Keratinocyte (primary cell): ENCODE measurements around the gene SLC44A5. TPM values are rescaled to one million over a fixed set of nuclear protein-coding genes. Genes with fewer than 3 reads are reported as not detected.

Experiments
- DNase-seq: peaks from one replicate; pipeline ENCODE4 v3.0.0-alpha.2; 2011; ENCODE audit warnings: low read depth, missing footprints, low spot score
- FAIRE-seq: peaks from 2 replicates; lab custom pipeline; 2011; peaks lifted over from hg19 to GRCh38; lab: Jason Lieb, UNC
- H2AFZ ChIP-seq: 2 replicates; pipeline ENCODE4 v1.6.0; 2012; ENCODE audit warnings: low read length, control low read depth, inconsistent platforms; ENCODE audit not compliant: control insufficient read depth
- H3K27ac ChIP-seq: 2 replicates; pipeline ENCODE4 v1.5.1; 2011; ENCODE audit warnings: low read length; ENCODE audit not compliant: control insufficient read depth, insufficient read depth
- H3K27me3 ChIP-seq: 3 replicates; pipeline ENCODE4 v1.6.0; 2011; ENCODE audit warnings: low read length; ENCODE audit not compliant: control insufficient read depth, insufficient read depth; ENCODE audit errors: extremely low read depth
- H3K36me3 ChIP-seq, 2 experiments: 2 replicates in 1 of 2; 3 replicates in 1 of 2; pipeline ENCODE4 v1.5.1; 2011; ENCODE audit warnings: low read length in 2 of 2, mild to moderate bottlenecking in 1 of 2; ENCODE audit not compliant: control insufficient read depth in 2 of 2, insufficient read depth in 2 of 2; ENCODE audit errors: extremely low read depth in 1 of 2
- H3K4me1 ChIP-seq: 3 replicates; pipeline ENCODE4 v1.5.1; 2011; ENCODE audit warnings: low read length; ENCODE audit not compliant: control insufficient read depth, insufficient read depth; ENCODE audit errors: extremely low read depth
- H3K4me2 ChIP-seq: 3 replicates; pipeline ENCODE4 v1.6.0; 2011; ENCODE audit warnings: low read depth, low read length; ENCODE audit not compliant: control insufficient read depth, insufficient read depth; ENCODE audit errors: extremely low read depth
- H3K4me3 ChIP-seq, 3 experiments: fragments of 200-600 bp in 1 of 3; sonication (generic) in 1 of 3; 2 replicates in 2 of 3; 3 replicates in 1 of 3; pipeline ENCODE4 v1.5.1; 2011 to 2016; ENCODE audit warnings: low read length in 3 of 3, mild to moderate bottlenecking in 3 of 3, control low read depth in 2 of 3, inconsistent platforms in 1 of 3, low read depth in 1 of 3, mixed read lengths in 1 of 3, mixed run types in 1 of 3, moderate library complexity in 1 of 3; ENCODE audit not compliant: control insufficient read depth in 2 of 3, insufficient read depth in 2 of 3; ENCODE audit errors: extremely low read depth in 1 of 3
- H3K79me2 ChIP-seq: 2 replicates; pipeline ENCODE4 v1.6.0; 2012; ENCODE audit warnings: low read length; ENCODE audit not compliant: control insufficient read depth, insufficient read depth
- H3K9ac ChIP-seq: 3 replicates; pipeline ENCODE4 v1.6.0; 2011; ENCODE audit warnings: low read length; ENCODE audit not compliant: control insufficient read depth, insufficient read depth; ENCODE audit errors: extremely low read depth
- H3K9me1 ChIP-seq: 3 replicates; pipeline ENCODE4 v1.6.0; 2011; ENCODE audit warnings: low read length; ENCODE audit not compliant: control insufficient read depth, insufficient read depth; ENCODE audit errors: extremely low read depth
- H3K9me3 ChIP-seq: 2 replicates; pipeline ENCODE4 v1.5.1; 2012; ENCODE audit warnings: low read depth, low read length; ENCODE audit not compliant: control insufficient read depth
- H4K20me1 ChIP-seq: 3 replicates; pipeline ENCODE4 v1.6.0; 2011; ENCODE audit warnings: low read length; ENCODE audit not compliant: control insufficient read depth, insufficient read depth; ENCODE audit errors: extremely low read depth
- EZH2 ChIP-seq: IDR thresholded peaks from one replicate; pipeline ENCODE4 v1.6.1; 2012; ENCODE audit warnings: inconsistent platforms, mild to moderate bottlenecking, low read length, moderate library complexity
- dilution Hi-C: fragments of 300-500 bp; cut with MboI; formaldehyde crosslinking; loops from one replicate; pipeline ENCODE4 v1.7.0; 2020; ENCODE audit warnings: low sequenced_read_pairs; ENCODE audit not compliant: extremely low pct_ligation_motif_present
- polyA plus RNA-seq, 5 experiments: library from polyadenylated mRNA; depleted of rRNA in 3 of 5; stranded (reverse) in 3 of 5; stranded (forward) in 1 of 5; unstranded in 1 of 5; fragments of >200 nt; gene quantifications; 1 replicate in 1 of 5; 2 replicates in 3 of 5; 3 replicates in 1 of 5; pipeline versions ENCODE4 v1.2.1 to v1.2.3, GENCODE V29; 2011 to 2012; ENCODE audit warnings: missing spikeins in 2 of 5, low read depth in 1 of 5, low replicate concordance in 1 of 5
- TF ChIP-seq, protein P1 (sequence below), 3 experiments: IDR thresholded peaks in 1 of 3; conservative IDR thresholded peaks in 1 of 3; optimal IDR thresholded peaks in 1 of 3; 2 replicates in 2 of 3; 3 replicates in 1 of 3; pipeline versions ENCODE3 to v1.5.1; 2011; ENCODE audit warnings: low read length in 3 of 3, mild to moderate bottlenecking in 3 of 3, moderate library complexity in 2 of 3, control low read depth in 1 of 3, inconsistent platforms in 1 of 3; ENCODE audit not compliant: insufficient read depth in 2 of 3; ENCODE audit errors: extremely low read depth in 1 of 3

The SLC44A5 gene
- polyA plus RNA-seq, 1 donor (not counting 4 experiments of a cell fraction or from before 2014, with no cell fraction given), result 0.72 TPM

DNA sequence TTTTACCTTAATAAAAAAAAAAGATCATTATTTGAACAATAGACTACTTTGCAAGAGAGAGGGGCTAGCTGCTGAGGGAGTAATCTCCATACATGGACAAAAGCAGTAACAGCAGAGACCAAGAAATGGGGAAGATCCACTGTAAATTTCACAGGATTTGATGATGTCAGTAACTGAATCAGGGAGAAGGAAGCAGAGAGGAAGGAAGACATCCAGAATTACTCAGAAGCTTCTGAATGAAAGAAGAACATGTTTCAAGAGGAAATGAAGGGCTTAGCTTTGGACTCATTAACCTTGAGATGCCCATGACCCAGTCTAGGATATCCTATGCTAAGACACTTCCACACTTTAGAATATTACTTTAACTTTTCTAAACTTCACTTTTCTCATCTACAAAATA lies 60.4 kb downstream of the SLC44A5 start:
- no peak overlapping the region for H3K27ac ChIP-seq
- FAIRE-seq, result no peak
- DNase-seq, result no peak
- H3K4me1 ChIP-seq, result no peaks in the 10 kb centered on the region
- H3K9ac ChIP-seq, result no peak overlapping the region
- H3K79me2 ChIP-seq, result no peaks in the 10 kb centered on the region
- H4K20me1 ChIP-seq, result no peaks in the 10 kb centered on the region
- H3K4me2 ChIP-seq, result no peak overlapping the region
- H3K9me1 ChIP-seq, result no peaks in the 10 kb centered on the region
- no peak overlapping the region for H2AFZ ChIP-seq
- H3K27me3 ChIP-seq, result no peaks in the 10 kb centered on the region
- TF ChIP-seq EZH2, result no peak
- TF ChIP-seq, protein P1, sequence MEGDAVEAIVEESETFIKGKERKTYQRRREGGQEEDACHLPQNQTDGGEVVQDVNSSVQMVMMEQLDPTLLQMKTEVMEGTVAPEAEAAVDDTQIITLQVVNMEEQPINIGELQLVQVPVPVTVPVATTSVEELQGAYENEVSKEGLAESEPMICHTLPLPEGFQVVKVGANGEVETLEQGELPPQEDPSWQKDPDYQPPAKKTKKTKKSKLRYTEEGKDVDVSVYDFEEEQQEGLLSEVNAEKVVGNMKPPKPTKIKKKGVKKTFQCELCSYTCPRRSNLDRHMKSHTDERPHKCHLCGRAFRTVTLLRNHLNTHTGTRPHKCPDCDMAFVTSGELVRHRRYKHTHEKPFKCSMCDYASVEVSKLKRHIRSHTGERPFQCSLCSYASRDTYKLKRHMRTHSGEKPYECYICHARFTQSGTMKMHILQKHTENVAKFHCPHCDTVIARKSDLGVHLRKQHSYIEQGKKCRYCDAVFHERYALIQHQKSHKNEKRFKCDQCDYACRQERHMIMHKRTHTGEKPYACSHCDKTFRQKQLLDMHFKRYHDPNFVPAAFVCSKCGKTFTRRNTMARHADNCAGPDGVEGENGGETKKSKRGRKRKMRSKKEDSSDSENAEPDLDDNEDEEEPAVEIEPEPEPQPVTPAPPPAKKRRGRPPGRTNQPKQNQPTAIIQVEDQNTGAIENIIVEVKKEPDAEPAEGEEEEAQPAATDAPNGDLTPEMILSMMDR (optimal IDR thresholded peaks at IDR 0.05 in 1 of 3, IDR thresholded peaks at IDR 0.05 in 1 of 3, conservative IDR thresholded peaks at IDR 0.05 in 1 of 3; ENCODE audit: extremely low read depth in 1 of 3, insufficient read depth in 2 of 3, low read length in 3 of 3), result no peak
- dilution Hi-C loops, result no loop called here
- no peaks in the 10 kb centered on the region for H3K9me3 ChIP-seq
- H3K4me3 ChIP-seq, result no peak overlapping the region
- no peaks in the 10 kb centered on the region for H3K36me3 ChIP-seq

GRCh38 chr1:75548721-75549480 lies 62.0 kb downstream of the SLC44A5 start:
- no peaks in the 10 kb centered on the region for H3K9me3 ChIP-seq
- H3K4me3 ChIP-seq, result no peak overlapping the region
- H3K4me1 ChIP-seq, result no peaks in the 10 kb centered on the region
- no peaks in the 10 kb centered on the region for H3K9me1 ChIP-seq
- DNase-seq (no peak), FAIRE-seq (no peak)
- no peak overlapping the region for H3K9ac ChIP-seq
- no peaks in the 10 kb centered on the region for H3K79me2 ChIP-seq
- no peak for TF ChIP-seq EZH2
- TF ChIP-seq, protein P1 (optimal IDR thresholded peaks at IDR 0.05 in 1 of 3, IDR thresholded peaks at IDR 0.05 in 1 of 3, conservative IDR thresholded peaks at IDR 0.05 in 1 of 3; ENCODE audit: extremely low read depth in 1 of 3, insufficient read depth in 2 of 3, low read length in 3 of 3), result no peak
- H3K4me2 ChIP-seq, result no peak overlapping the region
- dilution Hi-C loops, result no loop called here
- no peaks in the 10 kb centered on the region for H3K27me3 ChIP-seq
- H3K27ac ChIP-seq, result no peak overlapping the region
- no peak overlapping the region for H2AFZ ChIP-seq
- no peaks in the 10 kb centered on the region for H3K36me3 ChIP-seq
- no peaks in the 10 kb centered on the region for H4K20me1 ChIP-seq
